ENCODE data around the gene LYSET.
A peak's percentile ranks its signal among the peaks of the same experiment; 100 is the strongest.
"Not testable (repeated sequence)": the region's sequence is repeated elsewhere in the genome, so short reads cannot be mapped to it uniquely, and the experiment has no call there.

The LYSET gene

DNA sequence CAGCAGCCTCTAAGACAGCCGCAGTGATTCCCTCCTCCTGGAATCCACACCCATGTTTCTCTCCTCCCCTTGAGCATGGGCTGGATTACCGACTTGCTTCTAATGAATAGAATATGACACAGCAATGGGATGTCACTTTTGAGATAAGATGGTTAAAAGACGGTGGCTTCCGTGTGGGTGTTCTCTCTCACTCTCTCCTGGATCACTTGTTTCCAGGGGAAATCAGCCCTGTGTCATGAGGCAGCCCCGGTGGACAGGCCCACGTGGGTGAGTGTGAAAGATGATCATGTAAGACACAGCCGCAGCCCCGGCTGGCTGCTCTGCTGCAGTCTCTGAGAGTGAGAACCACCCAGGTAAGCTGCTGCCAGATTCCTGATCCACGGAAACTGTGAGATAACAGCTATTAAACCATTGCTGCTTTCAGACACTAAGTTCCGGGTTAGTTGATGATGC lies 11.1 kb upstream of the LYSET start:
- no peak overlapping the region for H3K27ac ChIP-seq (replicated peaks)
- no peak for DNase-seq (ENCODE audit: low read depth in 1 of 2, low spot score in 1 of 2)
- no peak for TF ChIP-seq POLR2AphosphoS5 (IDR thresholded peaks at IDR 0.05; ENCODE audit: low read depth)
- no peak for TF ChIP-seq SPI1 (IDR thresholded peaks at IDR 0.05; ENCODE audit: borderline replicate concordance, low read depth)
- H3K27me3 ChIP-seq (ENCODE audit: insufficient read depth, poor library complexity, severe bottlenecking), result no peaks in the 10 kb centered on the region
- H3K4me3 ChIP-seq (replicated peaks; ENCODE audit: insufficient read depth, low read length), result no peak overlapping the region

DNA sequence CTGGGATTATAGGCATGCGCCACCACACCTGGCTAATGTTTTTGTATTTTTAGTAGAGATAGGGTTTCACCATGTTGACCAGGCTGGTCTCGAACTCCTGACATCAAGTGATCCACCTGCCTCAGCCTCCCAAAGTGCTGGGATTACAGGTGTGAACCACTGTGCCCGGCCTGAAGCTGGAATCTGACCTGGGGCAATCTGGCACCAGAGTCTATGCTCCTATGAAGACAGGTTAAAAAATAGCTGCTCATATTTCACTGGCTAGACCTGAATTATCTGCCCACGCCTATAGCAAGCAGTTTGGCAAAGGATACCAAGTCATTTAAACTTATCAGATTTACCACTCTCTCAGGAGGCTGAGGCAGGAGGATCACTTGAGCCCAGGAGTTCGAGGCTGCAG lies 10.4 kb upstream of the LYSET start:
- H3K4me3 ChIP-seq (replicated peaks; ENCODE audit: insufficient read depth, low read length); DNase-seq (ENCODE audit: low read depth in 1 of 2, low spot score in 1 of 2); H3K27ac ChIP-seq (replicated peaks); H3K27me3 ChIP-seq (ENCODE audit: insufficient read depth, poor library complexity, severe bottlenecking): not testable (repeated sequence)

DNA sequence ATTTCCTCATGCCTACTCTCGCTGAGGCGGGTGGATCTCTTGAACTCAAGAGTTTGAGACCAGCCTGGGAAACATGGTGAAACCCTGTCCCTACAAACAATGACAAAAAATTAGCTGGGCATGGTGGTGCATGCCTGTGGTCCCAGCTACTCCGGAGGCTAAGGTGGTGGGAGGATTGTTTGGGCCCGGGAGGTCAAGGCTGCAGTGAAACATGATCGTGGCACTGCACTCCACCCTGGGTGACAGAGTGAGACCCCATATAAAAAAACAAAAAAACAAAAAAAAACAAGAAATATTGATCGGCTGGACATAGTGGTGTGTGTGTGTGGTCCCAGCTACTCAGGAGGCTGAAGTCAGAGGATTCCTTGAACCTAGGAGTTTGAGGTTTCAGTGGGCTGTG lies 9.6 kb upstream of the LYSET start:
- Histone ChIP-seq H3K27ac (replicated peaks) (no peak overlapping the region), H3K27me3 (ENCODE audit: insufficient read depth, poor library complexity, severe bottlenecking) (no peaks in the 10 kb centered on the region), H3K4me3 (replicated peaks; ENCODE audit: insufficient read depth, low read length) (no peak overlapping the region)
- no peak for DNase-seq (ENCODE audit: low read depth in 1 of 2, low spot score in 1 of 2)
- TF ChIP-seq, protein P1, sequence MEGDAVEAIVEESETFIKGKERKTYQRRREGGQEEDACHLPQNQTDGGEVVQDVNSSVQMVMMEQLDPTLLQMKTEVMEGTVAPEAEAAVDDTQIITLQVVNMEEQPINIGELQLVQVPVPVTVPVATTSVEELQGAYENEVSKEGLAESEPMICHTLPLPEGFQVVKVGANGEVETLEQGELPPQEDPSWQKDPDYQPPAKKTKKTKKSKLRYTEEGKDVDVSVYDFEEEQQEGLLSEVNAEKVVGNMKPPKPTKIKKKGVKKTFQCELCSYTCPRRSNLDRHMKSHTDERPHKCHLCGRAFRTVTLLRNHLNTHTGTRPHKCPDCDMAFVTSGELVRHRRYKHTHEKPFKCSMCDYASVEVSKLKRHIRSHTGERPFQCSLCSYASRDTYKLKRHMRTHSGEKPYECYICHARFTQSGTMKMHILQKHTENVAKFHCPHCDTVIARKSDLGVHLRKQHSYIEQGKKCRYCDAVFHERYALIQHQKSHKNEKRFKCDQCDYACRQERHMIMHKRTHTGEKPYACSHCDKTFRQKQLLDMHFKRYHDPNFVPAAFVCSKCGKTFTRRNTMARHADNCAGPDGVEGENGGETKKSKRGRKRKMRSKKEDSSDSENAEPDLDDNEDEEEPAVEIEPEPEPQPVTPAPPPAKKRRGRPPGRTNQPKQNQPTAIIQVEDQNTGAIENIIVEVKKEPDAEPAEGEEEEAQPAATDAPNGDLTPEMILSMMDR (IDR thresholded peaks at IDR 0.05; ENCODE audit: insufficient read depth, low read length), result no peak
- TF ChIP-seq SPI1 (IDR thresholded peaks at IDR 0.05; ENCODE audit: borderline replicate concordance, low read depth), result no peak
- no peak for TF ChIP-seq POLR2AphosphoS5 (IDR thresholded peaks at IDR 0.05; ENCODE audit: low read depth)
- TF ChIP-seq, protein P2, sequence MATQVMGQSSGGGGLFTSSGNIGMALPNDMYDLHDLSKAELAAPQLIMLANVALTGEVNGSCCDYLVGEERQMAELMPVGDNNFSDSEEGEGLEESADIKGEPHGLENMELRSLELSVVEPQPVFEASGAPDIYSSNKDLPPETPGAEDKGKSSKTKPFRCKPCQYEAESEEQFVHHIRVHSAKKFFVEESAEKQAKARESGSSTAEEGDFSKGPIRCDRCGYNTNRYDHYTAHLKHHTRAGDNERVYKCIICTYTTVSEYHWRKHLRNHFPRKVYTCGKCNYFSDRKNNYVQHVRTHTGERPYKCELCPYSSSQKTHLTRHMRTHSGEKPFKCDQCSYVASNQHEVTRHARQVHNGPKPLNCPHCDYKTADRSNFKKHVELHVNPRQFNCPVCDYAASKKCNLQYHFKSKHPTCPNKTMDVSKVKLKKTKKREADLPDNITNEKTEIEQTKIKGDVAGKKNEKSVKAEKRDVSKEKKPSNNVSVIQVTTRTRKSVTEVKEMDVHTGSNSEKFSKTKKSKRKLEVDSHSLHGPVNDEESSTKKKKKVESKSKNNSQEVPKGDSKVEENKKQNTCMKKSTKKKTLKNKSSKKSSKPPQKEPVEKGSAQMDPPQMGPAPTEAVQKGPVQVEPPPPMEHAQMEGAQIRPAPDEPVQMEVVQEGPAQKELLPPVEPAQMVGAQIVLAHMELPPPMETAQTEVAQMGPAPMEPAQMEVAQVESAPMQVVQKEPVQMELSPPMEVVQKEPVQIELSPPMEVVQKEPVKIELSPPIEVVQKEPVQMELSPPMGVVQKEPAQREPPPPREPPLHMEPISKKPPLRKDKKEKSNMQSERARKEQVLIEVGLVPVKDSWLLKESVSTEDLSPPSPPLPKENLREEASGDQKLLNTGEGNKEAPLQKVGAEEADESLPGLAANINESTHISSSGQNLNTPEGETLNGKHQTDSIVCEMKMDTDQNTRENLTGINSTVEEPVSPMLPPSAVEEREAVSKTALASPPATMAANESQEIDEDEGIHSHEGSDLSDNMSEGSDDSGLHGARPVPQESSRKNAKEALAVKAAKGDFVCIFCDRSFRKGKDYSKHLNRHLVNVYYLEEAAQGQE (IDR thresholded peaks at IDR 0.05; ENCODE audit: insufficient replicate concordance, low read depth), result no peak
- TF ChIP-seq GABPA (IDR thresholded peaks at IDR 0.05; ENCODE audit: low read depth), result no peak

DNA sequence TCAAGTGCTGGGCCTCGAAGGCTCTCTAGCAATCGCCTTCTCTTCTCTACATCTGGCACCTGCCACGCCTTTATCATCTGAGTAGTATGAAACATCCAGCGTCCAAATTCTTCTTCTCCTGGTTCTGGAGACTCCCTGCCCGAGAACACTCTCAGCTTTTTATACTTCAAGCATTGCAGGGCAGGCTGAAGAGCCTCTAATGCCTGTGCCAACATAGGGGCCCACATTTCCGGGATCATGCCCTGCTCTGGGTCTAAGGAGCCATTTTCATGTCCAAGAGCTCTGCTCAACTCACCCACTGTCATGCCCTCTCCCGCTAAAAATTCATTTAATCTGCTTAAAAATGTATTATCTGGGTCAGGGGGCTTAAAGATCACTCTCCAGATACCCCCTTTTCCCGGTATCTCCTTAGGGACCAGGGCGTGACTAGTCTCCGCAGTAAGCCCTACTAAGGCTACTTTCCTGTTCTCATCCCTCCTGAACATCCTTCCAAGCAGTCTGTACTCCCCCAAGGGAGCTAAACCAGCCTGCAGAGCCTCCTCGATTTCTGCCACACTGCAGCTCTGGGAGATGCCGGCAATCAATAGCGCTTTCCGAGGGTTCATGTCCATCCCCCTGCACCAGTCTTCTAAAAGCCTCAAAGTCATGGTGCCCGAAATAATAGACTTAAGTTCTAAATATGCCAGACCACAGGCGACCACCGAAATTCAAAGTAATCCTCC lies 1.4 kb upstream of the LYSET start:
- H3K27ac ChIP-seq (replicated peaks), result peak overlapping the region; percentile 86
- DNase-seq (ENCODE audit: low read depth in 1 of 2, low spot score in 1 of 2), result no peak
- TF ChIP-seq GABPA (IDR thresholded peaks at IDR 0.05; ENCODE audit: low read depth), result no peak
- TF ChIP-seq, protein P2 (IDR thresholded peaks at IDR 0.05; ENCODE audit: insufficient replicate concordance, low read depth), result no peak
- no peak for TF ChIP-seq SPI1 (IDR thresholded peaks at IDR 0.05; ENCODE audit: borderline replicate concordance, low read depth)
- TF ChIP-seq POLR2AphosphoS5 (IDR thresholded peaks at IDR 0.05; ENCODE audit: low read depth), result no peak
- TF ChIP-seq, protein P1 (IDR thresholded peaks at IDR 0.05; ENCODE audit: insufficient read depth, low read length), result no peak
- no peaks in the 10 kb centered on the region for H3K27me3 ChIP-seq (ENCODE audit: insufficient read depth, poor library complexity, severe bottlenecking)
- peak overlapping the region; percentile 97 for H3K4me3 ChIP-seq (replicated peaks; ENCODE audit: insufficient read depth, low read length)

DNA sequence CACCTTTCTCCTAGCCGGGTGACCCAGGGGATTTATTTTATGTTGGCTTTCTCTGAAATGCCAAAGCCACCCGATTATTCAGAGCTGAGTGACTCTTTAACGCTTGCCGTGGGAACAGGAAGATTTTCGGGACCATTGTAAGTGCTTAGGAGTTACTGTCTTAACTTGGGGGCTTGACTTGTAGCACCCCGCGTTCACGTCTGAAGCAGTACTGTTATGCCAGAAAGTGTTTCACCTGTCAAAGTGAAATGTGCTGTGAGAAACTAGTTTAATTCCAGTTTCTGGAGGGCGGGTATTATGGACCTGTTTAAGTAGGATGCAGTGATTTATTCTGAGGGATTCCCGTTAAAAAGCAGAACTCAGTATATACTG lies 218 bp downstream of the LYSET start:
- DNase-seq (ENCODE audit: low read depth in 1 of 2, low spot score in 1 of 2), result no peak
- TF ChIP-seq, protein P2 (IDR thresholded peaks at IDR 0.05; ENCODE audit: insufficient replicate concordance, low read depth), result no peak
- TF ChIP-seq, protein P1 (IDR thresholded peaks at IDR 0.05; ENCODE audit: insufficient read depth, low read length), result no peak
- TF ChIP-seq POLR2AphosphoS5 (IDR thresholded peaks at IDR 0.05; ENCODE audit: low read depth) (no peak), SPI1 (IDR thresholded peaks at IDR 0.05; ENCODE audit: borderline replicate concordance, low read depth) (peak; percentile 50; the same call in 1 of the 2 replicates)
- H3K27ac ChIP-seq (replicated peaks), result peak overlapping the region; percentile 30; the same call in 1 of the 2 replicates
- no peaks in the 10 kb centered on the region for H3K27me3 ChIP-seq (ENCODE audit: insufficient read depth, poor library complexity, severe bottlenecking)
- H3K4me3 ChIP-seq (replicated peaks; ENCODE audit: insufficient read depth, low read length), result peak overlapping the region; percentile 97
